Measurements from ENCODE around the gene PRKCH.

DNA sequence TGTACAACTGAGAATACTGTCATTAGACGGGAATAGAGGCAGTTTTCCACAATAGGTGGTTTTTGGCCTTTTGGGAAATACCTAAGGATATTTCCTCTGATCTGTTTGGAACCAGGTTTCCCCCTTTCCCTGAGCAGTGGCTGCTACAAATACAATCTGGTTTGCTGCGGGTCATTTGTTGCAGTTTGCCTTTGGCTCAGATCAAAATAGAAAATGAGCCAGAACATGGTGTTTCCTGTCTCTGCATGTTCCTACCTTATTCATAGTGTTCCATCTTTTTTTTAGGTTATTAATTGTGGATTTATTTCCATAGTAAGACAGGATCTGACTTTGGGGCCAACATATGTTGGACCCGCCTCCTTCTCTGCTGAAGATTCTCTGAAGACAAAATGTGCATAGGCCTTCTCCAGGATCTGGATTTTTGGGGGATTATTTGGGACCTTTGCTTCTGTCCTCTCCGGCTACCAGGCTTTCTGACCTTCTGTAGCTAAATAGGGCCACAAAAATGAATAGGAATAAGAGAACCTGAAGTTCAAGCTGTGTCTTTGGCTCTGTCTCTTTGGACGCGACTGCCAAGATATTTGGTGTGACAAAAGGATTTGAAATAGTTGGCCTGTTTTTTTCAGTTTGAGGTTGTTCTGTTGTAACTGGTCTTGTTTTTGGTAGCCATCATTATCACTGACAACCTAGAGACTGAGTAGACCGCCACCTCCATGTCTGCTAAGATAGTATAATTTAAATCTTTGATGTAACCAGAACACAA lies 146.9 kb downstream of the PRKCH start:
- TF ChIP-seq, protein P1, sequence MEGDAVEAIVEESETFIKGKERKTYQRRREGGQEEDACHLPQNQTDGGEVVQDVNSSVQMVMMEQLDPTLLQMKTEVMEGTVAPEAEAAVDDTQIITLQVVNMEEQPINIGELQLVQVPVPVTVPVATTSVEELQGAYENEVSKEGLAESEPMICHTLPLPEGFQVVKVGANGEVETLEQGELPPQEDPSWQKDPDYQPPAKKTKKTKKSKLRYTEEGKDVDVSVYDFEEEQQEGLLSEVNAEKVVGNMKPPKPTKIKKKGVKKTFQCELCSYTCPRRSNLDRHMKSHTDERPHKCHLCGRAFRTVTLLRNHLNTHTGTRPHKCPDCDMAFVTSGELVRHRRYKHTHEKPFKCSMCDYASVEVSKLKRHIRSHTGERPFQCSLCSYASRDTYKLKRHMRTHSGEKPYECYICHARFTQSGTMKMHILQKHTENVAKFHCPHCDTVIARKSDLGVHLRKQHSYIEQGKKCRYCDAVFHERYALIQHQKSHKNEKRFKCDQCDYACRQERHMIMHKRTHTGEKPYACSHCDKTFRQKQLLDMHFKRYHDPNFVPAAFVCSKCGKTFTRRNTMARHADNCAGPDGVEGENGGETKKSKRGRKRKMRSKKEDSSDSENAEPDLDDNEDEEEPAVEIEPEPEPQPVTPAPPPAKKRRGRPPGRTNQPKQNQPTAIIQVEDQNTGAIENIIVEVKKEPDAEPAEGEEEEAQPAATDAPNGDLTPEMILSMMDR (IDR thresholded peaks at IDR 0.05; ENCODE audit: insufficient read depth, low read length, poor library complexity, severe bottlenecking): no peak
- no peak for TF ChIP-seq EZH2phosphoT487 (conservative IDR thresholded peaks at IDR 0.05; ENCODE audit: low read length)

Measured in SU-DHL-6 (cell line).